ENCODE measurements around the gene FYCO1. TPM values are rescaled to one million over a fixed set of nuclear protein-coding genes. Genes with fewer than 3 reads are reported as not detected.

Gene FYCO1
- total and polyA plus RNA-seq, 7 donors: 8.4 to 115 (median 72.1) TPM

DNA sequence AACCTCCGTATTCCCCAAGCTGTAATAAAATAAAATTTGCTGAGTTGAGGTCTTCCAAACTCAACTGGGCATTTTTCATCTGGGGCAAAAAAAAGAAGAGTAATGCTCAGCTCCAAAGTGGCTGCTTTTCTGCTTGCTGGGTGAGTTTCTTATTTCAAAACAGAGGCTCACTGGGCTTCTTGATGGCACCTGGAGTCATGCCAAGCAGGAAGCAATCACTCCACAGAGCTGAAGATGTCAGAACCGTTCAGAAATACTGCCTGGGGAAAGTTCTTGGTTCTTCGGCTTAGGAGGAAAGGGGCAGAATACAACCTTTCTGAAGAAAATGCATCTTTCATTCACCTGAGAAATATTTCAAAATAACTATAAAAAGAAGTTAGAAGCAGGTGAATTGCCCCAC is 105.2 kb downstream of the FYCO1 start:
- no peak for DNase-seq
- TF ChIP-seq, protein P1, sequence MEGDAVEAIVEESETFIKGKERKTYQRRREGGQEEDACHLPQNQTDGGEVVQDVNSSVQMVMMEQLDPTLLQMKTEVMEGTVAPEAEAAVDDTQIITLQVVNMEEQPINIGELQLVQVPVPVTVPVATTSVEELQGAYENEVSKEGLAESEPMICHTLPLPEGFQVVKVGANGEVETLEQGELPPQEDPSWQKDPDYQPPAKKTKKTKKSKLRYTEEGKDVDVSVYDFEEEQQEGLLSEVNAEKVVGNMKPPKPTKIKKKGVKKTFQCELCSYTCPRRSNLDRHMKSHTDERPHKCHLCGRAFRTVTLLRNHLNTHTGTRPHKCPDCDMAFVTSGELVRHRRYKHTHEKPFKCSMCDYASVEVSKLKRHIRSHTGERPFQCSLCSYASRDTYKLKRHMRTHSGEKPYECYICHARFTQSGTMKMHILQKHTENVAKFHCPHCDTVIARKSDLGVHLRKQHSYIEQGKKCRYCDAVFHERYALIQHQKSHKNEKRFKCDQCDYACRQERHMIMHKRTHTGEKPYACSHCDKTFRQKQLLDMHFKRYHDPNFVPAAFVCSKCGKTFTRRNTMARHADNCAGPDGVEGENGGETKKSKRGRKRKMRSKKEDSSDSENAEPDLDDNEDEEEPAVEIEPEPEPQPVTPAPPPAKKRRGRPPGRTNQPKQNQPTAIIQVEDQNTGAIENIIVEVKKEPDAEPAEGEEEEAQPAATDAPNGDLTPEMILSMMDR (IDR thresholded peaks at IDR 0.05): no peak
- TF ChIP-seq POLR2A (IDR thresholded peaks at IDR 0.05): no peak
- TF ChIP-seq POLR2AphosphoS5 (IDR thresholded peaks at IDR 0.05): no peak
- TF ChIP-seq EP300 (IDR thresholded peaks at IDR 0.05): no peak

DNA sequence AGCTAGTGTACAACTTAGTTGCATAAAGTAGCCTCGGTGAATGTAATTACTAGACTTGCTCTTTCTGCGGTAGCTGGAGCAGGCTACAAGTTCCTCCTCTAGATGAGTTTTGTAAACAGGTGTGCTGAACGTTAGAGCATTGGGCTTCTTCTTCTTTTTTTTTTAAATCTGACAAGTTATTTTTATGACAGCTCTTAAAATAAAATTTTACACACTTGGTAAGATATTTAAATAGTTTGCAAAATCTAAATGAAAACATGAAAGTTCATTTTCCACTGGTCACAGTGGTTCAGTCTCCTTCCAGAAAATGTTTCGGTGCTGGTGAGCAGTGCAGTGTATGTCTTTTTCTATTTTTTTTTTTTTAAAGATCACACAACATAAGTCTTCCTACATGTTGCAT is 106.3 kb downstream of the FYCO1 start:
- WGBS, 2 donors: 42 to 53% methylated on average over 4 of the region's 4 CpGs
- TF ChIP-seq POLR2A (IDR thresholded peaks at IDR 0.05): no peak
- no peak for TF ChIP-seq POLR2AphosphoS5 (IDR thresholded peaks at IDR 0.05)
- no peak for TF ChIP-seq EP300 (IDR thresholded peaks at IDR 0.05)
- TF ChIP-seq, protein P1 (IDR thresholded peaks at IDR 0.05): no peak
- no peaks in the 10 kb centered on the region for H3K36me3 ChIP-seq
- H3K9me3 ChIP-seq: no peaks in the 10 kb centered on the region
- no peak overlapping the region for H3K27ac ChIP-seq
- intact Hi-C loops (cut with DNase I): no loop called here
- H3K4me1 ChIP-seq: no peaks in the 10 kb centered on the region
- DNase-seq: no peak
- no peak overlapping the region for H3K4me3 ChIP-seq
- no peaks in the 10 kb centered on the region for H3K27me3 ChIP-seq

More for the DNA sequence above, 105.2 kb downstream of the FYCO1 start:
- no peaks in the 10 kb centered on the region for H3K9me3 ChIP-seq
- 6 to 30% methylated on average over 3 of the region's 3 CpGs for WGBS, 2 donors
- no peaks in the 10 kb centered on the region for H3K4me1 ChIP-seq
- H3K4me3 ChIP-seq: no peak overlapping the region
- no peak overlapping the region for H3K27ac ChIP-seq
- intact Hi-C loops (cut with DNase I): no loop called here
- H3K36me3 ChIP-seq: no peaks in the 10 kb centered on the region
- no peaks in the 10 kb centered on the region for H3K27me3 ChIP-seq

DNA sequence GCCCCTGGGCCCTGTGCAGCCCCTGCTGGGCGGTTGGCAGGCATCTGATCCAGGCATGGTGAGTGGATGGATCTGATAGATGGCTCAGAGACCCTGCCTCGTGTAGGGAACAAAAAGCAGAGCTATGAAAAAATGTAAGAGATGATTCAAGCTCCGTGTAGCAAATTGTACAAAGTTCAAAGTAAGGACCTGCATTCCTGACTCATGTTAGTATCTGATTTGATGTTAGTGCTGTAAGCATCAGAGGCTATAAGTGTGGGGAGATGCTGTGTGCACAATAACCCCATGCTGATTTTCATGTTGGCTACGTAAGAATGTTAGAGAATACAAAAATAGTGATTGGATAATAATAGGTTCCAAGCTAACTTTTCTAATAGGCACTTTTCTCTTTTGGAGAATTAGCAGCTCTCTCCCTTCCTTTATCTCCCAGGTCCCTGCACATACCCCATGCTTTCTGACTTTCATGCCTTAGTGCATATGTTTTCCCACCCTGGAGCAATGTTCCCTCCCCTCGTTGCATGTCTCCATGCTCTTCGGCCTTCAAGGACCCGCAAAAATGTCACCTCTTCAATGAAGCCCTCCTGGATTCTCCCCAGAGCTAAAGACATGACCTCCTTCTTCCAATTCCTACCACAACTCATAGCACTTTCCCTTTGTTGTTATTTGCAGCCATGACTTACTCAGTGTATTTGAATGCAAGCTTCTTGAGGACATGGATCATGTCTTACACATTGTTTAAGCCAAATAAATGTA is 107.7 kb downstream of the FYCO1 start:
- H3K27ac ChIP-seq: no peak overlapping the region
- intact Hi-C loops (cut with DNase I): no loop called here
- H3K27me3 ChIP-seq: no peaks in the 10 kb centered on the region
- no peaks in the 10 kb centered on the region for H3K9me3 ChIP-seq
- no peaks in the 10 kb centered on the region for H3K4me1 ChIP-seq
- no peaks in the 10 kb centered on the region for H3K36me3 ChIP-seq
- DNase-seq: no peak
- WGBS, 2 donors: 67 to 70% methylated on average over 7 of the region's 7 CpGs
- no peak overlapping the region for H3K4me3 ChIP-seq
- TF ChIP-seq, protein P1 (IDR thresholded peaks at IDR 0.05): no peak
- no peak for TF ChIP-seq POLR2A (IDR thresholded peaks at IDR 0.05)
- no peak for TF ChIP-seq EP300 (IDR thresholded peaks at IDR 0.05)
- no peak for TF ChIP-seq POLR2AphosphoS5 (IDR thresholded peaks at IDR 0.05)

DNA sequence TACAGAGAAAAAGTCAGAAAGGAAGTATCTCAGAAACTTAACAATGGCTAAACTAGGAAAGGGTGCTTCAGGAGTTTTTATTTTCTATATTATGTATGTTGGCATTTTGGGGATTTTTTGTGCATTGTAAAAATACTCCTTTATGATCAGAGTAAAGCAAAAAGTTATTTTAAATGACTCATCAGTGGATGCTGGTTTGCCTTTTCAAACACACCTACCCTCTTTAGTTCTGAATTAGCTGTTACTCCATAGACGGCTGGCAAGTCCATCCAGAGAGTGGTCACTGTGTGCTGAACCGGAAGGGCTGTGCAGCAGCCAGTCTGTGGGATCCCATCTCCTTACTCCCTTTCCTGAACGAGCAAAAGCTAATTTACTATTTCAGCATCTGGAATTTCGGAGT is 108.3 kb downstream of the FYCO1 start:
- 80 to 88% methylated on average over 4 of the region's 4 CpGs for whole genome bisulfite sequencing, 2 donors
- TF ChIP-seq, protein P1 (IDR thresholded peaks at IDR 0.05): no peak
- TF ChIP-seq EP300 (IDR thresholded peaks at IDR 0.05) (no peak), POLR2A (IDR thresholded peaks at IDR 0.05) (no peak), POLR2AphosphoS5 (IDR thresholded peaks at IDR 0.05) (no peak)

More for the DNA sequence above, 108.3 kb downstream of the FYCO1 start:
- no peak overlapping the region for H3K27ac ChIP-seq
- intact Hi-C loops (cut with DNase I): no loop called here
- H3K36me3 ChIP-seq: no peaks in the 10 kb centered on the region
- DNase-seq: no peak
- no peaks in the 10 kb centered on the region for H3K27me3 ChIP-seq
- no peak overlapping the region for H3K4me3 ChIP-seq
- no peaks in the 10 kb centered on the region for H3K9me3 ChIP-seq
- no peaks in the 10 kb centered on the region for H3K4me1 ChIP-seq
